HG03439 (cell line): ENCODE measurements around the gene ARHGAP8.
"Not testable (repeated sequence)": the region's sequence is repeated elsewhere in the genome, so short reads cannot be mapped to it uniquely, and the experiment has no call there.

ENCODE experiments used
- ATAC-seq: cut with Tn5 transposase; IDR thresholded peaks from one replicate; pipeline ENCODE4 v1.9.1; 2021; ENCODE audit warnings: mild to moderate bottlenecking, moderate library complexity; ENCODE audit not compliant: unreplicated experiment

ARHGAP8 gene

DNA sequence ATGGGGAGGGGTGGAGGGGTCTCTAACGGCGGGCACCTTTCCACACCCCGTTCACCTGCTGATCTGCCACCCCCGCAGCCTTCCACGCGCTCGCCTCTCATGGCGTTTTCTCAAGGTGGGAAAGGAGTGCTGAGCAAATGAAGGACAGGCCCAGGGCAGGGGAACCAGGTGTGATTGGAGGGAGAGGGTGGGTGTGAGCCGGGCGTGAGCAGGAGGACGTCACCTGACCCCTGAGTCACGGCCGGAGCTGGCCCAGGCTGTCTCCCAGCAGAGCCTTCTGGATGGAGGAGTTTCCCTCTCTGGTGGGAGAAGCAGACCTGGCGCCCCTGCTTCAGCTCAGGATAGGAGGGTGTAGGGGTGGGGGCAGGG, 14.0 kb upstream of the ARHGAP8 start:
- ATAC-seq: no peak

DNA sequence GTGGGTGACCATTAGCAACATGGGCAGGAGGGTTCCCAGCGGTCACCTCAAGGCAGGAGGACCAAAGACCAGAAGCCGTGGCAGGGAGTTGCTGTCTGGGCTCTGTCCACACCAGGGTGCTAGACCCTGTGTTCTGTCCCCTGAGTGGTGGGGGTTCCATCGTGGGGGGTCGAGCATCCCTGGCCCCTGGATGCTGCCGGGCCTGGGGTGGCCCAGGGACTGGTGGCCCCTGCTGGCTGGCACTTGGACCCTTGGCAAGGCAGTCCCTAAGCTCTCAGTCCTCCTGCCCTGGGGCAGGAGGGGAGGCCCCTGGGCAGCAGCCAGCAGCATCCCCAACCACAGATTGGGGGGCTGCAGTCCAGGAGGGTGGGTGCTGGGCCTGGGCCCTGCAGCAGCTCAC, 13.4 kb upstream of the ARHGAP8 start:
- ATAC-seq: no peak

DNA sequence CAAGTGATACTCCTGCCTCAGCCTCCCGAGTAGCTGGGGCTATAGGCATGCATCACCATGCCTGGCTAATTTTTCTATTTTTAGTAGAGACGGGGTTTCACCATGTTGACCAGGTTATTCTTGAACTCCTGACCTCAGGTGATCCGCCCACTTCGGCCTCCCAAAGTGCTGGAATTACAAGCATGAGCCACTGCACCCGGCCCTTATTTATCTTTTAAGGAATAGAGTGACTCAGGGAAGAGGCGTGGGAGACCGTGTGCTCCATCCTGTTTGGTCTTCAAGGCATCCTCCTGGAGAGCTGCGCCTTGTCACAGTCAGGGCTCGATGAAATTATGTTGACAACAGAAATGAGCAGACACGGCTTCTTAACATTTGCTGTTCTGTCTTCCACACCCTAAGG, 12.7 kb upstream of the ARHGAP8 start:
- not testable (repeated sequence) for ATAC-seq

DNA sequence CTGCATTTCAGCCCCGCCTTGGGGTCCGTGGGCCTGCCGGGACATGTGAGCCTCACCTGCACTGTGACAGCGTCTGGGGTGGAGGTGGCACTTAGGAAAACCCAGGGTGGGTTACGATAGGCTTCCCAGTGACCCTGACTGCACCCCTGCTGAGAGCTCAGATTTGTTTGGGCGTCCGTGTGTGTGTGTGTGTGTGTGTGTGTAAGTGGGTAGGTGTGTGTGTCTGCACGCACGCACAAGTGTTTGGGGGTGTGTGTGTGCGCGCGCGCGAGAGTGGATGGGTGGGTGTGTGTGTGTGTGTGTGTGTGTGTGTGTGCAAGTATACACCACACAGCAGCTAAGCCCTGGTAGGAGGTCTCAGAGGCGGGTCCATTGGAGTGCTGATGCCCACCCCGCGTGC, 12.1 kb upstream of the ARHGAP8 start:
- ATAC-seq: no peak

DNA sequence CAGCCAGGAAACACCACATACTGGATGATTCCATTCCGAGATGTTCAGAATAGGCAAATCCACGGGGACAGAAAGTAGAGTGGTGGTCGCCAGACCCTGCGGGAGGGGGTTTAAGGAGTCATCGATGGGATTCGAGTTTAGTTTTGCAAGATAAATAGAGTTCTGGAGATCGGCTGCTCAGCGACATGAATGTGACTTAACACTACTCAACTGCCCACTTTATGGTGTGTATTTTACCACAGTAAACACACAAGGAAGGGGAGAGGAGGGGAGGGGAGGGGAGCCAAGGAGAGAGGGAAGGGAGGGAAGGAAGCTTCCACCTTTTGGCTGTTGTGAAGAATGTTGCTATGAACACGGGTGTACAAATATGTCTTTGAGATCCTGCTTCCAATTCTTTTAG, 10.4 kb upstream of the ARHGAP8 start:
- no peak for ATAC-seq

DNA sequence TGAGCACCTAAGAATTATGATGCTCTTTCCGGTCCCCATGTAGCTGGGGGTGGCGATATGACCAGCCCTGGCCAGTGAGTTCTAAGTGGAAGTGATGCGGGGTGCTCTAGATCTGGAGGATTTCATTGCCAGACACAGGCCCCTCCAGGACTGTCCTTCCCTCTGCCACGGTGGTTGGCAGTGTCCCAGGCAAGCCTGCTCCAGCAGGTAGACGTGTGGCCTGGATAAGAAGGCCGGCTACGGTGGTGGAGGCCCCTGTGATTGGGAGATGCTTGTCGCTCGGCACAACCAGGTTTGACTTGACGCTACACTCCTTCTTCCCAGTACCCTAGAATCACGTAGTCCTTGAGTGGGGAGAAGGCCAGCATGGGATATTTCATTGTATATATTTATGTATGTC, 9.1 kb upstream of the ARHGAP8 start:
- no peak for ATAC-seq

DNA sequence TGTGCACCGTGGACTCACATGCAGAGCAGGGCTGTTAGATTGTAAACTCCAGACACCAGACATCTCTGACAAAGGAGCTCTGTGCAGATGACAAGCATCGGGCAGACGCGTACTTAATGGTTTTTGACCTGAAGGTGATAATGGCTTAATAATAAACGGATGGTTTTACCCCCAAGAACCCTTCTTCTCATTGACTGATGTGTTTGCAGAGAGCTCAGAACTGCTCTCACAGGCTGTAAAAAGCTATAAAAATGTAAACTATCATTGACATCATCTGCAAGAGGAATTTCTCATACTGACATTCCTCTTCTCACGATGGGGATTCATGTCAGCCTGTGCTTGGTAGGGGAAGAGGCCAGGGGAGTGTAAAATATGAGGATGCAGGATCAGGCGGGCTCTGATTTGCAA, 8.6 kb upstream of the ARHGAP8 start:
- ATAC-seq: no peak

DNA sequence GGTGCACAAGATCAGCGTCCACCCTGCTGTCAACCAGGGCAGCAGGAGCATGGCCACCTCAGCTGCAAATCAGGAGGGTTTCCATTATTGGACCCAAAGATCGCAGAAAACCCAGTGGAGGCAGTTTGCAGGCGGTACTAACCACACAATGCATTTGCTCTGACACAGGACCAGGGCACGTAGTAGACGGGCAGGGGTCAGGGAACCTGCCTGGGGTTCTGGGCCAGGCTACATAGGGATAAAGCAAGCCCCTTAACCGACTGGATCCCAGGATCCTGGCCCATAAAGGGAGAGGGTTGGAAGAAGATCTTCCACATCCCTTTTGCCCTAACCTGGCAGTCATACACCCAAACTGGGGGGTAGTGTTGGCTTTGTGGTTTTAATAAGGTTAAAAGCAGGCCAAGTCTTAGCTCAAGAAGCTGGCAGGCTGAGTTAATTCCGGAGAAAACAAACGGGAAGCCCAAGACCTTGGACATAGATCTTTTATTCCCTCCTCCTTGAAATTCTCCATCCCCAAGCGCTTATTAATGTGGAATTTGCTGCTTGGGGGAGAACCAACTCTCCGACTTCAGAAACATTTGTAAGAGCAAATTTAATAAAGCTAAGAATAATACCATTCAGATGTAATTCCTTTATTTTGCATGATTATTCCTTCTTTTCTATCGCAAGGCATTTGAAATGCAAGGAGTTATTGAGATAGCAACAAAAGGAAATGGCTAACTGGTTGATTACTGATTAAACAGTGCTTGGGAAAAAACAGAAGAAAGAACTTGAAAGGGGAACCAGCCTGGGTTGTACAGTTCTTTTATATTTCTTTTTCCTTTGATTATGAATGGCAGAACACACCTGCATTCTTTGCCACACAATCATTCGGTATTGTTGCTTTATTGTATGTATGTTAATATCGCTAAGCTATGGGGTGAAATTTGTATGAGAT, 6.3 kb upstream of the ARHGAP8 start:
- no peak for ATAC-seq

DNA sequence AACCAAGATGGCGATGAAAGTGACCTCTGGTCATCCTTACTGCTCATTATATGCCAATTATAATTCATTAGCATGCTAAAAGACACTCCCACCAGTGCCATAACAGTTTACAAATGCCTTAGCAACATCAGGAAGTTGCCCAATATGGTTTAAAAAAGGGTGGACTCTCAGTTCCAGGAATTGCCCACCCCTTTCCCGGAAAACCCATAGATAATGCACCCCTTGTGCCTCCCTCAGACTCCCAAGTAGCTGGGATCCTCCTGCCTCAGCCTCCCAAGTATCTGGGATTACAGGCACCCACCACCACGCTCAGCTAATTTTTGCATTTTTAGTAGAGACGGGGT, 4.6 kb upstream of the ARHGAP8 start:
- ATAC-seq: not testable (repeated sequence)

DNA sequence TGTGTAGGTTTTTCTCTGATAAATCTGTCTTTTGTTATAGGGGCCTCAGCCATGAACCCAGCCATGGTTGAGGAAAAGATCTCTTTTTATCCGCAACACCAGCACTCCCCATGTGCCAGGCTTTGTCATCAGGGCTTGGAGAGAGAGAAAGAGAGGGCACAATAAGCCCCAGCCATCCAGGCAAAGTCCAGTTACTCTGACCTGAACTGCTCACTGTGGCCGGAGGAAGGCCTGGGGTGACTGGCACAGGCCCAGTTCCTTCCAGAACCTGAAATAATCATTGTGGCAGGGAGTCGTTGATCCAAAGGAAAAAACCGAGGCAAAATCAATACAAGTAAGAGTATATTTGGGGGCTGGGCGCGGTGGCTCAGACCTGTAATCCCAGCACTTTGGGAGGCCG, 3.9 kb upstream of the ARHGAP8 start:
- ATAC-seq: no peak

DNA sequence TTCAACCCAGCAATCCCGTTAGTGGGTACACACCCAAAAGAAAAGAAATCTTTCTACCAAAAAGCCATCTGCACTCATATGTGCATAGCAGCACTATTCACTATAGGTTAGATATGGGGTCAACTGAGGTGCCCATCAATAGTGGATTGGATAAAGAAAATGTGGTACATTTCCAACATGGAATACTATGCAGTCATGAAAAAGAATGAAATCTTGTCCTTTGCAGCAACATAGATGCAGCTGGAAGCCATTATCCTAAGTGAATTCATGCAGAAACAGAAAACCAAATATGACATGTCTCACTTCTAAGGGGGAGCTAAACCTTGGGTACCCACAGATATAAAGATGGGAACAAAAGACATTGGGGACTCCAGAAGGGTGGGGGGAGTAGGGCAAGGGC, 1.9 kb upstream of the ARHGAP8 start:
- no peak for ATAC-seq

DNA sequence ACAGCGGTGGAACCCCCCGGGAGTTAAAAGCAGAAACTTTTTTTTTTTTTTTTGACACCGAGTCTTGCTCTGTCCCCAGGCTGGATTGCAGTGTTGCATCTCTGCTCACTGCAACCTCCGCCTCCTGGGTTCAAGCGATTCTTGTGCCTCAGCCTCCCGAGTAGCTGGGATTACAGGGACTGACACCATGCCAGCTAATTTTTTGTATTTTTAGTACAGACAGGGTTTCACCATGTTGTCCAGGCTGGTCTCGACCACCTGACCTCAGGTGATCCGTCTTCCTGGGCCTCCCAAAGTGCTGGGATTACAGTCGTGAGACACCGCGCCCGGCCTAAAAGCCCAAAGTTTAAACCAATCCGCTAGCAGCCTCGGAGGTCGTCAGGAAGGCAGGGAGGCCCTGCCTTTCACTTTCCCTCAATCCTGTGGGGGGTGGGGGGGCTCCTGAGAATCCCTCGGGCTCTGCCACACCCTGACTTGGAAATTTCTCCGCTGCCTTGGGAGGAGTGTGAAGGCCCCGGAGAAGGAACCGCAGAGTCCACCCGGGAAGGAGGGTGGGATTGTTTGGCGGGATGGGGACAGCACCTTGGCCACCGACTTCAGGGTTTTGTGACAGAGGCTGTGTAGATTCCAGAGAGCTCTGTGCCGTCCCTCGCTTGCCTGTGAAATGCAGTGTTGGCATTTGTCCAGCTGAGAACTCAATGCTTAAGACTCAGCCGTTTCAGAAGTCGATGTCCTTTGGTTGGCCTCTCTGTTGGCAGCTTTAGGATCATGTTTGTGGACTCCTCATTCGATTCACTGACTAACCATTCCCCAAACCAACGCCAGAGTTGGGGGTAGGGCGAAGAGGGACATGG, 1.0 kb downstream of the ARHGAP8 start:
- ATAC-seq: no peak

DNA sequence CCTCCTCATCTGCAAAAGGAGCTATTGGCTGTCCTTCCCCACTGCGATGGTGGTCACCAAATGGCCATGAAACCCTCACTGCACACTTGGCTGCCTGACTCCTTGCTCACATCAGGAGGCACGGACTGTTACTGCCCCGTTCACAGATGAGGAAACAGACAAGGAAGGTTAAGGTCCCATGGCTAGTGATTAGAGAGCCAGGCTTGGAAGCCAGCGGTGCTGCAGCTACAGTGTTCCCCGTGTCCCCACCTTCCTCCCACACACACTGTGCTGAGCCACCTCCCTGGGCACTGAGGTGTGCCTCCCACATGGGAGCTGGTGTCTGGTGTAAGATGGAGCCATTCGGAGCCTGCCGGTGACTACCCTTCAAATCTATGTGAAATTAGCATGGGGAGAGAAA, 2.6 kb downstream of the ARHGAP8 start:
- ATAC-seq: no peak

DNA sequence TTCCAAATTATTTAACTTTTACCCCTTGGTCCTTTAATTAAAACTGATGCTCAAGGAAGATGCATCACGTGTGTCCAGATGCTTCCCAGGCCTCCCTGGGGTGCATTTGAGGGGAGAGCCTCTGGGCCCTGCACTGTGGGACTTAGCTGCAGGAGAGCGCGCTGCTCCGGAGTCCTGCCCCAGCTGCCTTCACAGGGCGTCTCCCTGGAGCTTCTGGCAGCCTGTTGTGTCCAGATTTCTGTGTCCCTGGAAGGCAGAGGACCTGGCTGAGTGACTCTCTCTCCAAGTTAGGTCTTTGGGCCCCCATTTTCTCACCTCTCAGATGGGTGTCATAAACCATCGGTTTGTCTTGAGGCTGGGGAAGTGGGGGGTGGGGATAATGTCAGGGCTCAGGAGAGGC, 3.0 kb downstream of the ARHGAP8 start:
- no peak for ATAC-seq

DNA sequence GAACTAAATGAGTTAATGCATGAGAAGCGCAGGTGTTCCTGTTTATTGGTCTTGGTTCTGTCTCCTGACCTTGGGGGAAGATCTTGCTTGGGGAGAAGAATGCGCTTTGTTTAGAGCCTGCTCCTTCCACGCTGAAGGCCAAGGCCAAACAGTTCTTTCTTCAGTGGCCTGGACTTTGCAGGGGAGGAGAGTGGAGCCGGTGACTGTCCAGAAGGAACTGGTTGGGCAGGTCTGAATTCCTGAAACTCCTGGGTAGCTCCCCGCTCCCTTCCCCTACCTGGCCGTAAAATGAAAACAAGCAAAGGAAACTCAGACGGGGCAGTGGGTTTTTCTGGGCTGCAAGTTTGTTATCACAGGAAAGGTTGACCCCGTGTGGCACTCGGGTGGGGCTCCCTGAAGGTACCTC, 3.6 kb downstream of the ARHGAP8 start:
- ATAC-seq: no peak

DNA sequence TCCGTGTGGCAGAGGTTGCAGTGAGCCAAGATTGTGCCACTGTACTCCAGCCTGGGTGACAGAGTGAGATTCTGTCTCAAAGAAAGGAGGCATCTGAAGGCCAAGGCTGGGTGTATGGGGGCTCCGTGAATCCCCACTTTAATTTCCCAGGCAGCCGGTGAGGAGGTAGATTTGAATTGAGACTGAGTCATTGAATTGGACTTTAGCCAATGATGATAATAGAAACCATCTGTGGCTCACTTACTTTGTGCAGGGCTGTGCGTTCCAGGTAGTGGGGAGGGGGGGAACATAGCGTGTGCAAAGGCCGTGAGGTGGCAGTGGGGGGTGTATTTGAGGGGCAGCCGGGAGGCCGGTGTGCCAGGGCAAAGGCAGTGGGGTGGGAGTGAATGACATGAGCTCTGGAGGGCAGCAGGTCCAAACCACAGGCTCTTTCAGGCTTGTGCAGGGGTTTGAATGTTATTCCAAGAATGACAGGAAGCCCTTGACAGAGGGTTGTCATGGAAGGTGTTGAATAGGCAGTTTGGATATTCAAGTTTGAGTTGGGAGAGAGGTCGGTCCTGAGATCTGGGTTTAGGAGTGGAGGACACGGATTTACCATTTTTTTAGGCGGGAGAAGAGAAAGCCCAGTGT, 6.1 kb downstream of the ARHGAP8 start:
- no peak for ATAC-seq

DNA sequence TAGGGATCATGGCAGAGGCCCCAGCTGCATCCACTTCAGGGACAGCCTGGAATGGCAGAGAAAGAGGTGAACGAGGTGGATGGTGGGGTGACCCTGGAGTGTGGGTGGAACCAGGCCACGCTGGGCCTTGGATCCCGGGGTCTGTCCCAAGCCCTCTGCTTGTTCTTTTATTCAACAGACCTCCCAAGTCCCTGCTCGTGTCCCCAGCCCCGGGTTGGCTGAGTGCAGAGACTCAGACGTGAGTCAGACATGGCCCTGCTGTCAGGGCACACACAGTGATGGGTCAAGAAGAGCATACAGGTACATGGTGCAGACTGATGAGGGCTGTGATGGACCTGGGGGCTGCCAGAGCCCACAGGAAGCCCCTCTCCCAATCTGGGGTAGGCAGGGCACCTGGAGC, 6.6 kb downstream of the ARHGAP8 start:
- ATAC-seq: no peak

DNA sequence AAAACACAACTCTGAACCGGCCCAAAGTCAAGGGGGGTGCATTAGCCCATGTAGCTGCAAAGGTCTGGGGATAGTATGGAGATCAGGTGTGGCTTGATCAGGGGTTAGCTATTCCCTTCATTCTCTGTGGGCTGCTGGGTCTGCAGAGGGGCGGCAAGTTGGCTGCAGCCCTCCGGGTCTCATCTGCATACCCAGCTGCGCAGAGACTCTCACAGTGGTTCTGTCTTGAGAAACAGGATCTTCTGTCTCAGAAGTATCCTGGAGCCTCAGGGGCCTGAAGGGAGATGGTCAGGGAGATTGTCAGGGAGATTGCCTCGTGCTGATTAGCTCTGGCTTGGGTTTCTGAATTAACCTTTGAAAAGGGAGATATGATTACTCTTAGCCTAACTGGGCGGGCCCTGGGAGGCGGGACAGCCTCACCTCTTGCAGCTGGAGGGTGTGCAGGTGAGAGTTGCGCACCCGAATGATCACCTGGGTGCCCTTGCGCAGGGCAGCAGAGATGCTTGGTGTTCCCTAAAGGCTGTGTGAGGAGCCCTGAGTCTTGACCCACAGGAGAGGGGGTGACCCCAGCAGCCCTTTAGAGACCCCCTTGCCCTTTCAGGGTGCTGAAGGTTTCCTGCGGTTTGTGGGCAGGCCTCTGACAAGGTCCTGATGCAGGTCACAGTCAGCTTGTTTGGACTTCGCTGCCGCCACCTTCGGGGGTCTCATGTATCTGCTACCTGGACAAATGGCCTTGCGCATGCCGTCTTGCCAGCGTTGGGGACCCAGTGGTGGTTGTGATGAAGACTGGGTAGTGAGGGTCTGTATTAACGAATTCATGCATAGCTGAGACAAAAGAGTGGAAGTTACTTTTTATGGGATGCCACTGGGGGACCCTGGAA, 7.3 kb downstream of the ARHGAP8 start:
- ATAC-seq: no peak

DNA sequence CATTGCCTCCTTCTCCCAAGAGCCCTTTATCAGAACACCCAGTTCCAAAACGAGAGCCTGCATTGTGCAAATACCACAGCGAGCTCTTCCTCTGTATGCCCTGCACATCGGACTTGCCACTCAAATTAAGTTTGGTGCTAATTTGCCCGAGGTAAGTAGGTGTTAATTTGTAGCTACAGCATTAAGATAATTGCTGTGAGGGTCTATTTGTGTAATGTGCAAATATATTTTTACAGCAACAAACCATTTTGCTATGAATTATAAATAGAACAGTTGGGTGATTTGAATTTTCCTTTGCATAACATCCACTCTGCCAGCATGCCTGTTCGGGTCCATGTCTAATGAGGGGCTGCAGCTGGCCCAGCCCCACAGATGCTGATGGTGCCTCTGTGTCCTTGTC, 8.1 kb downstream of the ARHGAP8 start:
- no peak for ATAC-seq

DNA sequence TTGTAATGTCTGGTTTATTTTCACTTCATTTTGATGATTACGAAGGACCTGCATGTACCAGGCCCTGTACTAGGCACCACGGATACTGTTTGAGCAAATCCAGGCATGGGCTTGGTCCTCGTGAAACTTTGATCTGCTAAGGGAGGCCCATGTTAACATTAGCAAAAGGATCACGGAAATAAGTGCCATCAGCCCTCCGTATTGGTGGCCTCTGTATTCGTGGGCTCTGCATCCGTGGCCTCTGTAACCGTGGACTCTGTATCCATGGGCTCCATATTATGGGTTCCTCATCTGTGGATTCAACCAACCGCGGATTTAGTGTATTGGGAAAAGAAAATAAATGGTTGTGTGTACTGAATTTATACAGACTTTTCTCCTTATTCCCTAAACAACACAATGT, 8.7 kb downstream of the ARHGAP8 start:
- no peak for ATAC-seq

DNA sequence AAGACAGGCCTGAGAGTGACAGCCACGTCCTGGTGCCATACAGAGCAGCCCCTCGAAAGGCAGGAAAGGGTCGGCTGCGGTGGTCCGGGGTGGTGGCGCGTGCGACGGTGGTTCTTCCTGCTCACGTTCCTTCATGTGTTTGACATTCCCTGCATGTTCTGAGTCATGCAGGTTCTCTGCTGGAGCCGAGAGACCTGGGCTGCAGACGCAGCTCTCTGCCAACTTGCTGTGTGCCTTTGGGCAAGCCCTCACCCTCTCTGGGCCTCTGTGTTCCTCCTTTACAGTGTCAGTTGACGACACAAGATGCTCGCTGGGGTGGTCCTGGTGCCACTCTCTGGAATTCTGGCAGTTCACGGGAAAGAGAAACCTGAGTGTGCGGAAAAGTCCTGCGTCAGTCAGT, 12.0 kb downstream of the ARHGAP8 start:
- ATAC-seq: no peak
